NCI-H2196 (cell line): ENCODE data around the gene CFAP141.

Experiments
- DNase-seq: peaks from one replicate; lab custom pipeline; 2025; ENCODE audit not compliant: unreplicated experiment; lab: John Stamatoyannopoulos, UW

Gene CFAP141

GRCh38 chr1:154171880-154172279 is 34.3 kb downstream of the CFAP141 start:
- DNase-seq = no peak

- DNase-seq = no peak
These were observed 34.9 kb downstream of the CFAP141 start for GRCh38 chr1:154171223-154171583.

DNA sequence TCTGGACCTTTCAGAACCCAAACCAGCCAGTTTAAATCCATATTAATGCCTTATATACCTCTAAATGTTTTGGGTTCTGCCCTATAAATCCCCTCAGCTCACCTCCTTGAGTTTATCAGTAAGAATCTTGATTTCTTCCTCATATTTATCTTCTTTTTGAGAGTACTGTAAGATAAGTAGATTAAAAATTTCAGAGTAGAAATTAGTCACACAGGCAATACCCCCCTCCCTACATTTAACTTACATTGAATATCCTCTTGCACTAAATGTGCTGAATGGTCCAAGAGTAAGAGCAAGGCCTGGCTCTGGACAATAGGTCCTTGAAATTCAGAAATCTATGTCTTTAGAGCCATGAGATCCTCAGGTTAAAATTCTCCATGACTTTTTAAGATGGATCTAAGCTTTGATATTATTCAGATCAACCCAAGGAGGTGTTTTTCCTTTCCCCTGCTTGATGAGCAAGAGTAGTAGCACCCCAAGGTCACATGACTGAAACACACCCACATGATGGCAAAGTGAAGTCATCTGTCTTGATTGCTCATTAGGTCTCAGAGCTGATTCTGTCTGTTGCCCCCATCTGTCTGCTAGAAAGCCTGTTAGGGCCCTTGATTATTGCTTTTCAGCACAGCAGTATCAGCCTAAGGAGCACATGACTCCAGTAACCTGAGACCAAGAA is 35.4 kb downstream of the CFAP141 start:
- DNase-seq = no peak

- DNase-seq = no peak
These were observed 38.7 kb downstream of the CFAP141 start for GRCh38 chr1:154167461-154167860.

DNA sequence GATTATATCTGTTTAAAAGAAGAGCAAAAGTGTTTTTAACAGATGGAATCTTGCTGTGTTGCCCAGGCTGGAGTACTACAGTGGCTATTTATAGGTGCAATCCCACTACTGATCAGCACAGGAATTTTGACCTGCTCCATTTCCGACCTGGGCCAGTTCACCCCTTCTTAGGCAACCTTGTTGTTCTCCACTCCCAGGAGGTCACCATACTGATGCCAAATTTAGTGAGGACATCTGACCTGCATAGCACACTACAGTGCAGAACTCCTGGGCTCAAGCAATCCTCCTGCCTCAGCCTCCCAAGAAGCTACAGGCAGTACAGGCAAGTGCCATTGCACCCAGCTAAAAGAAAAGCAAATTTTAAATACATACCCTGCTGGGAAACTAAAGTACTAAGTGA is 39.9 kb downstream of the CFAP141 start:
- DNase-seq = no peak

- no peak for DNase-seq
These were observed 46.6 kb downstream of the CFAP141 start for GRCh38 chr1:154159554-154159953.

GRCh38 chr1:154158307-154159125 is 47.6 kb downstream of the CFAP141 start:
- no peak for DNase-seq

DNA sequence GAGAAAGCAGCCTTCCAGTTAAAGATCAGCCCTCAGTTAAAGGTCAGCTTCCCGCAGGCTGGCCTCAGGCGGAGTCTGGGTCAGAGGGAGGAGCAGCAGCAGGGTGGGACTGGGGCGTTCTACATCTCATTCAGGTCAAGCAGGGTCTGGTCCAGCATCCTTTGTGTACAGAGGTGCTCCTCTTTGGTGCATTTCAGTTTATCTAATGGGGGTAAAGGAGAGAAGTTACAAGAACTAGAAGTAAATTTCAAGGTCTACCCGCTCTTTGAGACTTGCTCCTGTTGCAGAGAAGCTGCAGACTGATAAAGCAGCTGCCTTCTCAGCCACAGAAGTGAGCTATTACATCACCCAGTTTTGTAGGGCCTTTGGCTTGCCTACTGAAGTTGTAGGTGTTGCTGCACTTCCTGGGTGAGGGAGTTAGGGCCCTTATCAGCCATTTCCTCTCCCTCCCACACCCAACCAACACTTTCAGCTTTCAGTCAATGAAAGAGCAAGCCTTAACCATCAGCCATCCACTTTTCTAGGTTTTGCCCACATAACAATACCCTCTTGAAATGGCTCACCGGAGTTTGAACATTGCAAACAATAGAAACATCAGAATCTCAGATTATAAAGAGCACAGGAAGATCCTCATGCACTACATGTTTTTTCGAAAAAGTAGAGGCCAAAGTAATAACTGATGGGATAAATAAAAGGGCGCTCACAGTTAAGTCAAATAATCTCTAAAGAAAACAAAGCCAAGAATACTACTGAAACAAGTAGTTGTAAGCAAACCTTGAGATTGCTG is 48.4 kb downstream of the CFAP141 start:
- DNase-seq = peak; percentile 21

GRCh38 chr1:154155251-154155650 is 50.9 kb downstream of the CFAP141 start:
- no peak for DNase-seq

DNA sequence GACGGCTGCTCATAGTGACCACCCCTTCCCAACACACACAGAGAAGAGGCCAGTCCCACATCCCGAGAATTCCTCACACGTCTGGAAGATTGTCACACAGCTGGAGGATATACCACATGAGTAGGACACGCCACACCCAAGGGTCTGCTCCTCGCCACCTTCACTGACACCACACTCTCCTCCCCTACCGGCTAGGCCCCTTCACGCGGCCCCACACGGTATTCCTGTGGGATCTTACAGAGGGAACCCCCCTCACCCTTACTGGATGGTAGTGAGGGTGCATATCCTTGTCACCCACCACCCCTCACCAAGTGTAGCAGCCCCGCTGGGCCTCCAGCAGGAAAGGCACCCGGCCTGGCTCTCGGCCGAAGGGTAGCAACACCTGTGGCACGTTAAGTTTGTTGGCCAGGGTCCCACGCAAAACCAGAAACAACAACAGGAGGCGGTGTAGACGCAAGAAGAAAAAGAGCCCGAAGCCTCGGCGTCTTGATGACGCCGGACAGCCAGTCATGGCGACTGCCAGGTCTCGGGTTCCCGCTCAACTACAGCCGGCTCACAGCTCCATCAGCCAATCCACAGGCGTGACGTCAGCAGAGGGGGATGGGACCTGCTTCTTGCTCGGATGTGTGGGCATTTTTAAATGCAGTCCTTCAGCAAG is 51.5 kb downstream of the CFAP141 start, which contains the start of gene NUP210L:
NUP210L (minus strand) TSS at position 540 of the 658 bp plus-strand sequence.
- no peak for DNase-seq

DNA sequence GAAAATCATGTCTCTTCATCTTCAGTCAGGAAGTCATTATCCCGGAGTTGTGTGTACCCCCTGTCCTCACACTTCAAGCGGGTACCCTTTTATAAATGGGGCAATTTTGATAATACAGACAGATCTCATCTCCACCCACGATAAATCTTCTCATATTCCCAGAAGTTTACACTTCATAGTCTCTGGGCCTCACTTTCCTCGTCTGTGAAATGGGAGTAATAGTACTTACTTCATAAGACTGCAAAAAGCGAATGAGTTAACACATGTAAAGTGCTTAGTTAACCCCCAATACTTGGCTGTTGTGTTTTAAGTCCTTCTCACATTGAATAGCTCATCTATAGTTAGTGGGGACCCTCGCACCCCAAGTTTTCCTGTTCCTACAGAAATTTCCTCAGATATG is 52.1 kb downstream of the CFAP141 start:
- DNase-seq = no peak

DNA sequence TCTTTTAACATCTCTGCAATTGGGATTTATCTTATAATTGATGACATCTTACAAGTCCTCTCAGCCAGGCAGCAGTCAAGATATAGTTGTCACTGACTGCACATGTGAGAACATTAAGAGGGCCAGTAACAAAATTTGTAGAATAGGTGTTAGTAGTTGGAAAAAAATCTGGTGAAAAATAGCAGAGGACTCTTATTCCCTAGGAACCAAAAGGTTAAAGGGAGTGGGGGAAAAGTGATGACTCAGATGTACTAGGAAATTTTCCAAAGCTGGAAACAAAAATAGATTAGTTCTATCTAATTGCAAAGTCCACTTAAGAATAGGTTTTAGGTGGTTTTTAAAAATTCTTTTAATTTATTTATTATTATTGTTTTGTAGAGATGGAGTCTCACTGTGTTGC is 54.8 kb downstream of the CFAP141 start:
- no peak for DNase-seq
